GM18951 (cell line): ENCODE measurements around the gene ZNF213.
"Not testable (repeated sequence)": the region's sequence is repeated elsewhere in the genome, so short reads cannot be mapped to it uniquely, and the experiment has no call there.

Experiments used
- POLR2A ChIP-seq: IDR thresholded peaks from 4 replicates; pipeline ENCODE4 v1.6.1; 2011; ENCODE audit warnings: mild to moderate bottlenecking; ENCODE audit not compliant: insufficient read length, insufficient read depth; ENCODE audit errors: extremely low read depth
- in situ Hi-C: fragments of 300-500 bp; cut with MboI; formaldehyde crosslinking; loops from one replicate; pipeline ENCODE4 v1.12.0; 2022; ENCODE audit warnings: low sequenced_read_pairs, mixed read lengths, inconsistent platforms; ENCODE audit not compliant: unreplicated experiment

Gene ZNF213

GRCh38 chr16:3165111-3165822 lies 30.4 kb downstream of the ZNF213 start:
- no peak for TF ChIP-seq POLR2A
- in situ Hi-C loops = no loop called here

- no peak for TF ChIP-seq POLR2A
- in situ Hi-C loops = no loop called here
Observed at GRCh38 chr16:3166505-3166886, 31.7 kb downstream of the ZNF213 start.

GRCh38 chr16:3168729-3169128 lies 33.9 kb downstream of the ZNF213 start:
- in situ Hi-C loops = not testable (repeated sequence)

- TF ChIP-seq POLR2A = no peak
- in situ Hi-C loops = no loop called here
Observed at GRCh38 chr16:3170440-3171180, 35.8 kb downstream of the ZNF213 start.

- no peak for TF ChIP-seq POLR2A
- in situ Hi-C loops = no loop called here
Observed at GRCh38 chr16:3171181-3171854, 36.5 kb downstream of the ZNF213 start.

- in situ Hi-C loops = no loop called here
Observed at GRCh38 chr16:3171855-3172593, 37.2 kb downstream of the ZNF213 start.

GRCh38 chr16:3173892-3174617 lies 39.2 kb downstream of the ZNF213 start:
- no peak for TF ChIP-seq POLR2A
- in situ Hi-C loops = no loop called here

More at GRCh38 chr16:3171855-3172593, 37.2 kb downstream of the ZNF213 start:
- no peak for TF ChIP-seq POLR2A

GRCh38 chr16:3174618-3175148 lies 39.9 kb downstream of the ZNF213 start:
- in situ Hi-C loops = no loop called here
- no peak for TF ChIP-seq POLR2A

GRCh38 chr16:3175157-3176093 lies 40.6 kb downstream of the ZNF213 start:
- TF ChIP-seq POLR2A = no peak
- in situ Hi-C loops = no loop called here

- in situ Hi-C loops = no loop called here
- no peak for TF ChIP-seq POLR2A
Observed at GRCh38 chr16:3179651-3180050, 44.8 kb downstream of the ZNF213 start.

- no peak for TF ChIP-seq POLR2A
- in situ Hi-C loops = no loop called here
Observed at GRCh38 chr16:3180445-3180878, 45.6 kb downstream of the ZNF213 start.

GRCh38 chr16:3182293-3182607 lies 47.4 kb downstream of the ZNF213 start:
- in situ Hi-C loops = not testable (repeated sequence)
